PC-3 (cell line): ENCODE measurements around the gene TUSC2. TPM values are rescaled to one million over a fixed set of nuclear protein-coding genes. Genes with fewer than 3 reads are reported as not detected.

Experiments used
- ATAC-seq: fragments of 200-7000 bp; cut with Tn5 transposase; 2 replicates; pipeline ENCODE4 v1.9.1; 2020; ENCODE audit warnings: mild to moderate bottlenecking, moderate library complexity
- BruUV-seq: library from RNA; stranded (reverse); fragments of 400-500 nt; replicated peaks from 2 replicates; lab custom pipeline; 2021; lab: Mats Ljungman, UMichigan
- CTCF ChIA-PET: fragments of 300-600 bp; sonication (Branson Sonifier 250); formaldehyde crosslinking; loops from one replicate; lab custom pipeline; 2022; ENCODE audit warnings: antibody characterized with exemption; lab: Charles Lee
- POLR2A ChIA-PET: fragments of 300-600 bp; sonication (Branson Sonifier 250); formaldehyde crosslinking; loops from one replicate; lab custom pipeline; 2022; ENCODE audit warnings: antibody characterized with exemption; ENCODE audit not compliant: unreplicated experiment; lab: Charles Lee
- DNase-seq: peaks from one replicate; pipeline ENCODE4 v3.0.0-alpha.2; 2015
- H2AFZ ChIP-seq: fragments of 300-600 bp; sonication (generic); 2 replicates; pipeline ENCODE4 v1.6.0; 2016; ENCODE audit warnings: antibody characterized with exemption, low read length
- H3F3A ChIP-seq: fragments of 300-600 bp; sonication (generic); one replicate; pipeline ENCODE4 v1.6.0; 2017; ENCODE audit warnings: antibody characterized with exemption, low read length, control low read depth, mild to moderate bottlenecking; ENCODE audit not compliant: unreplicated experiment
- H3K27ac ChIP-seq: fragments of 300-600 bp; sonication (generic); 2 replicates; pipeline ENCODE4 v1.5.1; 2016; ENCODE audit warnings: mild to moderate bottlenecking, low read length
- H3K27me3 ChIP-seq: fragments of 300-600 bp; sonication (generic); 2 replicates; pipeline ENCODE4 v1.6.1; 2016; ENCODE audit warnings: low read length, mixed read lengths
- H3K36me3 ChIP-seq: fragments of 300-600 bp; sonication (generic); 2 replicates; pipeline ENCODE4 v1.6.1; 2016; ENCODE audit warnings: low read depth, mixed run types, low read length, mixed read lengths
- H3K4me1 ChIP-seq: fragments of 300-600 bp; sonication (generic); 2 replicates; pipeline ENCODE4 v1.5.1; 2016; ENCODE audit warnings: low read length; ENCODE audit not compliant: insufficient read depth
- H3K4me2 ChIP-seq: fragments of 300-600 bp; sonication (generic); 2 replicates; pipeline ENCODE4 v1.6.0; 2016; ENCODE audit warnings: low read length
- H3K4me3 ChIP-seq: fragments of 300-600 bp; sonication (generic); 2 replicates; pipeline ENCODE4 v1.5.1; 2016; ENCODE audit warnings: mild to moderate bottlenecking, low read length, mixed read lengths
- H3K79me2 ChIP-seq: fragments of 300-600 bp; sonication (generic); 2 replicates; pipeline ENCODE4 v1.6.1; 2017; ENCODE audit warnings: low read length, mixed read lengths
- H3K9ac ChIP-seq: fragments of 300-600 bp; sonication (generic); 2 replicates; pipeline ENCODE4 v1.6.0; 2016; ENCODE audit warnings: mild to moderate bottlenecking, low read length
- H3K9me2 ChIP-seq: fragments of 300-600 bp; sonication (generic); replicated peaks from 2 replicates; pipeline ENCODE4 v1.6.1; 2016; ENCODE audit warnings: mixed run types, low read length, mixed read lengths
- H3K9me3 ChIP-seq: fragments of 300-600 bp; sonication (generic); 2 replicates; pipeline ENCODE4 v1.6.1; 2016; ENCODE audit warnings: low read length, mixed read lengths
- H4K20me1 ChIP-seq: fragments of 300-600 bp; sonication (generic); 2 replicates; pipeline ENCODE4 v1.6.1; 2016; ENCODE audit warnings: low read length, mixed read lengths
- CTCF ChIP-seq: fragments of 300-600 bp; sonication (generic); conservative IDR thresholded peaks from 2 replicates; pipeline ENCODE4 v1.5.1; 2017; ENCODE audit warnings: antibody characterized with exemption, low read depth, mild to moderate bottlenecking, low read length
- EZH2 ChIP-seq: fragments of 300-600 bp; sonication (generic); IDR thresholded peaks from one replicate; pipeline ENCODE4 v1.6.1; 2017; ENCODE audit warnings: antibody characterized with exemption, mild to moderate bottlenecking, low read length; ENCODE audit not compliant: unreplicated experiment
- EZH2phosphoT487 ChIP-seq: fragments of 300-600 bp; sonication (generic); IDR thresholded peaks from 2 replicates; pipeline ENCODE4 v1.6.1; 2018; ENCODE audit warnings: mild to moderate bottlenecking, antibody characterized with exemption, low read length, borderline replicate concordance
- intact Hi-C: fragments of 100-400 bp; cut with micrococcal nuclease; formaldehyde crosslinking; loops from 2 replicates; pipeline ENCODE4 v1.9.0; 2023
- total RNA-seq: library from RNA; depleted of rRNA; stranded (reverse); fragments of >200 nt; gene quantifications from 2 replicates; pipeline ENCODE4 v1.2.3, GENCODE V29; 2014; rRNA removed

Gene TUSC2
- total RNA-seq, 1 experiment from 2014 or later: 143 TPM

- H3K9ac ChIP-seq: no peak overlapping the region
- no peaks in the 10 kb centered on the region for H4K20me1 ChIP-seq
- no peak overlapping the region for H3K27ac ChIP-seq
- no peaks in the 10 kb centered on the region for H3K9me2 ChIP-seq
- no peaks in the 10 kb centered on the region for H3K9me3 ChIP-seq
- H2AFZ ChIP-seq: no peak overlapping the region
- no TSS peak for BruUV-seq
- TF ChIP-seq CTCF (no peak), EZH2 (no peak), EZH2phosphoT487 (no peak)
- H3K4me2 ChIP-seq: no peak overlapping the region
- H3K4me1 ChIP-seq: peaks cover 8% of the 10 kb centered on the region; the same call in 1 of the 2 replicates
- no peak overlapping the region for H3K4me3 ChIP-seq
- ATAC-seq: no peak
- intact Hi-C loops: no loop called here
- no peaks in the 10 kb centered on the region for H3K27me3 ChIP-seq
- no peak for DNase-seq
- H3K79me2 ChIP-seq: no peaks in the 10 kb centered on the region
- H3K36me3 ChIP-seq: no peaks in the 10 kb centered on the region
- ChIA-PET CTCF (no interaction called here), POLR2A (interaction anchor here (0.6 kb wide), 1 partner anchor 97 kb away, joined by 10 read pairs; no protein-coding TSS in a partner anchor)
- no peaks in the 10 kb centered on the region for H3F3A ChIP-seq
Observed at GRCh38 chr3:50275996-50276761, 51.8 kb downstream of the TUSC2 start.

- H3K79me2 ChIP-seq: 0 out of 2 replicates have a peak, but pooled peaks cover 3% of the 10 kb centered on the region
- H3K9ac ChIP-seq: no peak overlapping the region
- no peaks in the 10 kb centered on the region for H3K9me2 ChIP-seq
- H3F3A ChIP-seq: no peaks in the 10 kb centered on the region
- no peaks in the 10 kb centered on the region for H3K9me3 ChIP-seq
- H3K4me1 ChIP-seq: peaks cover 16% of the 10 kb centered on the region
- intact Hi-C loops: no loop called here
- DNase-seq (no peak), ATAC-seq (no peak)
- no peak overlapping the region for H2AFZ ChIP-seq
- H3K27me3 ChIP-seq: no peaks in the 10 kb centered on the region
- H3K4me3 ChIP-seq: no peak overlapping the region
- ChIA-PET POLR2A (no interaction called here), CTCF (interaction anchor here (0.6 to 1.0 kb wide), 2 partner anchors 9 to 22 kb away, joined by 3 to 5 read pairs; no protein-coding TSS in a partner anchor)
- no peaks in the 10 kb centered on the region for H4K20me1 ChIP-seq
- no TSS peak for BruUV-seq
- H3K4me2 ChIP-seq: no peak overlapping the region
- no peak overlapping the region for H3K27ac ChIP-seq
- no peaks in the 10 kb centered on the region for H3K36me3 ChIP-seq
- no peak for TF ChIP-seq EZH2phosphoT487
- TF ChIP-seq CTCF: no peak
- no peak for TF ChIP-seq EZH2
Observed at GRCh38 chr3:50275141-50275995, 52.7 kb downstream of the TUSC2 start.

Other genes starting within 250 kb of the TUSC2 start
- 105 and 128 TPM in 2 replicates for gene RBM5, start 239.3 kb downstream of the TUSC2 start, total RNA-seq
- gene SEMA3F, start 172.9 kb downstream of the TUSC2 start, total RNA-seq: 47.3 and 50.5 TPM in 2 replicates
- 0.22 TPM in 1 of 2 replicates, not detected in the other for gene GNAT1, start 136.6 kb downstream of the TUSC2 start, total RNA-seq
- gene SLC38A3, start 123.0 kb downstream of the TUSC2 start, total RNA-seq: 0.17 and 3.3 TPM in 2 replicates
- gene GNAI2, start 92.0 kb downstream of the TUSC2 start, total RNA-seq: 221 and 254 TPM in 2 replicates
- gene SEMA3B, start 59.1 kb downstream of the TUSC2 start, total RNA-seq: 40.1 and 63.9 TPM in 2 replicates
- gene LSMEM2, start 49.1 kb downstream of the TUSC2 start, total RNA-seq: not detected in 2 replicates
- gene IFRD2, start 35.8 kb downstream of the TUSC2 start, total RNA-seq: 223 and 300 TPM in 2 replicates
- 13.2 and 20.8 TPM in 2 replicates for gene HYAL3, start 28.8 kb downstream of the TUSC2 start, total RNA-seq
- 8.7 and 16.6 TPM in 2 replicates for gene NAA80, start 28.8 kb downstream of the TUSC2 start, total RNA-seq
- 0.23 and 1.3 TPM in 2 replicates for gene HYAL1, start 24.6 kb downstream of the TUSC2 start, total RNA-seq
- 97.8 and 111 TPM in 2 replicates for gene HYAL2, start 5.5 kb downstream of the TUSC2 start, total RNA-seq
- 20.0 and 21.4 TPM in 2 replicates for gene RASSF1, start 12.6 kb upstream of the TUSC2 start, total RNA-seq
- 1.6 and 3.9 TPM in 2 replicates for gene ZMYND10, start 17.5 kb upstream of the TUSC2 start, total RNA-seq
- gene NPRL2, start 22.6 kb upstream of the TUSC2 start, total RNA-seq: 40.9 and 56.9 TPM in 2 replicates
- gene CYB561D2, start 22.6 kb upstream of the TUSC2 start, total RNA-seq: 37.1 and 44.3 TPM in 2 replicates
- gene TMEM115, start 31.3 kb upstream of the TUSC2 start, total RNA-seq: 54.9 and 56.6 TPM in 2 replicates
- 0.17 and 0.44 TPM in 2 replicates for gene CACNA2D2, start 175.4 kb upstream of the TUSC2 start, total RNA-seq
- gene C3orf18, start 239.5 kb upstream of the TUSC2 start, total RNA-seq: 31.2 and 33.9 TPM in 2 replicates
- 20.3 and 22.2 TPM in 2 replicates for gene HEMK1, start 241.3 kb upstream of the TUSC2 start, total RNA-seq